Subcutaneous abdominal adipose tissue (tissue), 5 donors: ENCODE data around the gene LDAF1.

Experiments
- H3K27ac ChIP-seq: one replicate; pipeline ENCODE4 v1.7.0; 2013; ENCODE audit warnings: low read depth, mild to moderate bottlenecking, inconsistent platforms, low read length, moderate library complexity
- H3K27me3 ChIP-seq, 5 donors: one replicate each; pipeline ENCODE4 v1.7.0; 2013; ENCODE audit warnings: low read length in 5 of 5, inconsistent platforms in 1 of 5; ENCODE audit not compliant: control insufficient read depth in 5 of 5, insufficient read depth in 4 of 5
- H3K36me3 ChIP-seq, 5 donors: one replicate each; pipeline ENCODE4 v1.7.0; 2013; ENCODE audit warnings: low read length in 5 of 5; ENCODE audit not compliant: control insufficient read depth in 5 of 5, insufficient read depth in 5 of 5
- H3K4me1 ChIP-seq, 5 donors: one replicate each; pipeline ENCODE4 v1.7.0; 2013; ENCODE audit warnings: low read length in 5 of 5, mild to moderate bottlenecking in 3 of 5, moderate library complexity in 1 of 5; ENCODE audit not compliant: control insufficient read depth in 5 of 5, insufficient read depth in 5 of 5
- H3K4me3 ChIP-seq, 5 donors: one replicate each; pipeline ENCODE4 v1.7.0; 2013; ENCODE audit warnings: low read length in 5 of 5, low read depth in 1 of 5
- H3K9ac ChIP-seq, 5 donors: one replicate each; pipeline ENCODE4 v1.7.0; 2013; ENCODE audit warnings: low read length in 5 of 5, mild to moderate bottlenecking in 4 of 5, moderate library complexity in 3 of 5
- H3K9me3 ChIP-seq, 5 donors: one replicate each; pipeline ENCODE4 v1.7.0; 2013; ENCODE audit warnings: low read length in 5 of 5; ENCODE audit not compliant: control insufficient read depth in 5 of 5
- donor health status: healthy.
- donor health status: healthy.
- donor health status: healthy.
- donor health status: healthy.
- donor health status: healthy.

The LDAF1 gene

GRCh38 chr16:21227866-21228265 lies 69.4 kb downstream of the LDAF1 start:
- no peak overlapping the region for H3K27ac ChIP-seq
- H3K9ac ChIP-seq = no peak overlapping the region
- no peaks in the 10 kb centered on the region for H3K36me3 ChIP-seq
- no peaks in the 10 kb centered on the region for H3K4me1 ChIP-seq
- H3K9me3 ChIP-seq = no peaks in the 10 kb centered on the region
- H3K4me3 ChIP-seq = no peak overlapping the region
- H3K27me3 ChIP-seq = peaks cover 0 to 3% (median 0%) of the 10 kb centered on the region in 5 donors

DNA sequence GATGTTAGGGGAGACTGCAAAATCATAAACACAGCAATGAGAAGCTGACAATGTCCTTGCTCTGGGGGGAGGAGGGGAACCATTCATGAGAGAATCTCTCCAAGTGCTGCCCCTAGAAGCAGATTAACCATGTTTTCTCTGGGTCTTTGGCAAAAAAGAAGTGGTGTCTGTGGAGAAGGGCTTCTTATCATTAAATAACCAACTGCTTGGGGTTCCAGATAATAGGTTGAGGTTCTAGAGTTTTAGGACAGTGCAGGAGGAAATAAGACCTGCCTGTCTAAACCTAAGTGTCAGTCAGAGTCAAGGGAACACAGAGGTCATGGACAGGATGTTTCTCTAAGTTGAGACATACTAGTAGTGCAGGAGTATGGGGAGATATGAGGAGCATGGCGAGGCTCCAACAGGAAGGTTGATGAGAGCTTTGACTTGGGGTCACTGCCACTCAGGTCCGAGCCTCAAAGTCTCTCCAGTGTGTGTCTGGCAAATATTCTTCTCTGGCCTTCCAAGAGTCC lies 69.9 kb downstream of the LDAF1 start:
- Histone ChIP-seq H3K9me3 (no peaks in the 10 kb centered on the region), H3K4me1 (no peaks in the 10 kb centered on the region), H3K27ac (no peak overlapping the region), H3K4me3 (no peak overlapping the region), H3K27me3 (peaks cover 0 to 2% (median 0%) of the 10 kb centered on the region in 5 donors), H3K36me3 (no peaks in the 10 kb centered on the region), H3K9ac (no peak overlapping the region)
